ENCODE results near the gene EZH2.

EZH2 gene

DNA sequence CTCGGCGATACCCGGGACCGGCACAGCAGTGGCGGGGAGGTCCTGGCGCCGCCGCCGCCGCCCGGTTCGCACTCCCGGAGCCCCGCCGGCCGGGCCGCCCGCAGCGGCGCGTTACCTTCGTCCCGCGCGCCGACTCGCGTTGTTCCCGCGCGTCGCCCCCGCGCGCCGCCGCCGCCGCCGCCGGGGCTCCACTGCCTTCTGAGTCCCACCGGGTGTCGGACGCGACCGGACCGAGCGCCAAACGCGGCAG is at the start of gene EZH2:
Gene EZH2 (minus strand): TSS at position 243 of the 250 bp plus-strand sequence. CDS start 36,993 bp downstream, outside the sequence.
- DNase-seq, result no peak

DNA sequence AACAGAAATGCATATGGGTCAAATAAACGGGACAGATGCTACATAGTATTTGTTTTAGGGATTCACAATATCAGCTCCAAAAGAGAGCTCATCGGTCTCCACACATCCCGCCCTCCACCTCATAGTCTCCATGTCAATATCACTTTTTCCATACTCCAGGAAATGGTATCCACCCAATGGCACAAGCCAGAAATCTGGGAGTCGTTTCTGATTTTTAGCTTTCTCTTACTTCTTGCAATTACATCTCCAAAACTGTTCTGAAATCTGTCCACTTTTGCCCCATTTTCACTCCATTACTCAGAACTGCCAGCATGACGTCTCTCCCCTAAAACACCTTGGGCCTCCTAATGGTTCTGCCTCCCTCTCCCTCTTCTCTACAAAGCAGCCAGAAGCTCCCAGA is 47.4 kb upstream of the EZH2 start:
- no peak for DNase-seq

DNA sequence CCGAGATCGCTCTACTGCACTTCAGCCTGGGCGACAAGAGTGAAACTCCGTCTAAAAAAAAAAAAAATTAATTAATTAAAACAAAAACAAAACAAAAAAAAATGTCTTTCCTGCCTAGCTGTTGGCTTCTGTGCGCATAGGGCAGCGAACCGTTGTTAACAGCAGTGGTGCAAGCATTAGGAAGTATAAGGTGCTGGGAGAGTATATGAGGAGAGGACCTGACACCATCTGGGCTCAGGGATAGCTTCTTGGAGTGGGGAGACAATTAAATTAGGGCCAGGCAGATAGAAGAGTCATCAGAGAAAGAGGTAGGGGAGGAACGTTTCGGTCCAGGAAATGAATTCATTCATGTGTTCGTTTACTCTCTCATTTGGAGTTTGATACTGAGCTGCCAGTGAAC is 46.2 kb upstream of the EZH2 start:
- no peak for DNase-seq

DNA sequence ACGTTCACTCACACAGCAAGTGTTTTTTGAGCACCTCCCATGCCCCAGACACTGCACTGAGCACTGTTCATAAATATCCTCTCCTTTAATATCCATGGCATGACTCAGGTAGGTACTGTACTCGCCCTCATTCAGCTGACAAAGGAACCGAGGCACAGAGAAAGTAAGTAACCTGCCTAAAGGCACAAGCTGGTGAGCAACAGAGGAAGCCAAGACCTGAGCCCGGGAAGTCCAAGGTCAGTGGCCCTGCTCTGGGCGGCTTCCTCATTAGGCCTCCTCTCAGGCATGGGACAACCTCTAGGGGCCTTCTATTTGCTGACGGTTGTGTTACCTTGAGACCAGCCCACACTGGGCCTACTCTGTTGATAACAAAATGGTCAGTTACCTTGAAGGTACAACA is 45.1 kb upstream of the EZH2 start:
- DNase-seq, result no peak

DNA sequence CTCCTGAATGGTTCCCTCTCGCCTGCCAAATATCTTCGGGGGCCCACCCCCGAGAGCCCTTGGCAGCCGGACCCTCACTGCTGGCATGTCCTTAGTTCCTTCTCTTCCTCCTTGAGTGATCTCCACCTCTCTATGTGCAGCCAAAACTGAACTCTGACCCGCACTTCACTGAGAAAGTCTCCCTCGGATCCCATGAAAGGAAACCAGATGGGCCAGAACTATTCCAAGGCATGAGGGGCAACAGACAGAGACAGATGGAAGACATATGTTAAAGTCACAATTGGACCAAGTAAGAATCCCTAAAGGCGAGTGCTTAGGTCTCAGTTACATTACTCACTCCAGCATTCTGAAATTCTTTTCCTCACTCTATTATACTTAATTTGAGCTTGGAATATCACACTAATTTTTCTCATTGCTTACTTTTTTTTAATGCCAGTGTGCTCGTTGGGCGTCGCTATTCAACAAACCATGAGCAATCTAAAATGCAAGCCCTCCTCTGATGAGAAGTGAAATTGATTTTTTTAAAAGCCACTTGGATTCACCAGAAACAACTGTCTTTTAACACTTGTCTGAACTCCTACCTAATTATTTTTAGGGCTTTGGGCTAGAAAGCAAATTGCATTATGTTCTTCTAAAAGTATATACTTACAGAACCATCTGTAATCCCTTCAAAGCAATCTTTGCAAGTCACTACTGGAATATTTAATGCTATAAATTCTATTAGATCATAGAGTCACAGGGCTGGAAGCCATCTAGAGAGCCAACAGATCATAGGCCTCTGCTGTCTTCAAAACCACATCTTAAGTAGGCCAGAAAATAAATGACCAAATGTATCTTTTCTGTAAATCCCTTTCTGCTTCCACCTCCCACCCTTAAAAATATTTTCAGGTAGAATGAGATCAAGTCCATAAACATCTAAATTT is 43.3 kb upstream of the EZH2 start:
- DNase-seq, result no peak

DNA sequence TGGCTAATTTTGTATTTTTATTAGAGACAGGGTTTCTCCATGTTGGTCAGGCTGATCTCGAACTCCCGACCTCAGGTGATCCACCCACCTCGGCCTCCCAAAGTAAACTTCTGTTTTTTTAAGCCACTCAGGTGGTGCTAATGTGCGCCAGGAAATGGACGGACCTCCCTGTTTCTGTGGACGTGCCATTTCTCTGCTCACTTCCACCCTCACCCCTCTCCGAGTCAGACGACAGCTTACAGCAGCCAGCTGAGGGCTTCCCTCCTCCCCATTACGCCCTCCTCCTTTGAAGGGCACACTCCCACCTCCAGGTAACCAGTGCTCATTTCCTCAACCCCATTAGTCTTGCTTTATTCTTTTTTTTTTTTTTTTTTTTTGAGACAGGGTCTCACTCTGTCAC is 41.7 kb upstream of the EZH2 start:
- no peak for DNase-seq

DNA sequence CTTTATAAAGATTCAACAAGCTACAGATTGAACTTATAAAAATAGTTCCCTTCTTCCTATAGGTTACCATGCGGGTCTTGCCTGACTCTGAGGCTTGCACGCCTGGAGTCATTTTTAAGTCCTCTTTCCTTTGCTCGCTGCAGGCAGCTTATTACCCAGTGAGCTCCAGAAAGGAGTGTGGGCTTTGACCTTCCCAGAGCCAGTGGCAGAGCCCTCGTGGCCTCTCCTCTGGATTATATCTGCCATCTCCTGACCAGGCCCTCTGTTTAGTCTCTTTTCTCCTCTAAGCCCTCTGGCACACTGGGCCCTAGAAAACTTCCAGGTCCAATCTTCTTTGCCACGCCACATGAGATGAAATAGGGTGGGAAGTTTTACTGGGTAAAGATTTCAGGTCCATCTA is 39.9 kb upstream of the EZH2 start:
- DNase-seq, result no peak

DNA sequence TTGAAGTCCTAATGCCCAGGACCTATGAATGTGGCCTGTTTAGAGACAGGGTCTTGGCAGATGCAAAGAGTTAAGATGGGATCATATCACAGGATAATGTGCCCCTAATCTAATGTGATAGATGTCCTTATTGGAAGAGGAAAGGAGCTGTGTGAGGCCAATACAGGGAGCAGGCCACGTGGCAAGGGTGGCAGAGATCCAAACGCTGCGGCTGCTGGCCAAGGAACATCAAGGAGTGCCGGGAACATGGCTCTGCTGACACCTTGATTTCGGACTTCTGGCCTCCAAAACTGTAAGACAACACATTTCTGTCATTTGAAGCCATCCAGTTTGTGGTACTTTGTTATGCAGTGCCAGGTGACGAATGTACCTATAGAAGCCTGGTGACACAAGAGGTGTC is 37.7 kb upstream of the EZH2 start:
- DNase-seq, result no peak

DNA sequence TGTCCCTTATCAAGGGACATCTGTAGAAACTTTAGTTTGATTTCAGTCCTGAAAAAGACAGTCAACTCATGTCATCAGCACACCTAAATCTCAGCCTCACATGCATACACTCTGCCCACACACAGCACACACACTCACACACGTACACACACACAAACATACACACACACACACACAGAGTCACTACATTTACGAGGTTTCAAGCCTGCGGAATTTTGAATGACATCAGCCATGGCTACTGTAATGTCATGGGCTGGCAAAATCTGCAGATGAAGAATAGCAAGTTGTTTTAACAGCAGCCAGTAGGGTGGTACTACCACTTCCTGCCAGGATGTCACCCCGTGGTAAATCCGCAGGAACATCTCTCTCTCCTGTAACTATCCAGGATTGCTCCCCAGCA is 37.1 kb upstream of the EZH2 start:
- DNase-seq, result no peak

DNA sequence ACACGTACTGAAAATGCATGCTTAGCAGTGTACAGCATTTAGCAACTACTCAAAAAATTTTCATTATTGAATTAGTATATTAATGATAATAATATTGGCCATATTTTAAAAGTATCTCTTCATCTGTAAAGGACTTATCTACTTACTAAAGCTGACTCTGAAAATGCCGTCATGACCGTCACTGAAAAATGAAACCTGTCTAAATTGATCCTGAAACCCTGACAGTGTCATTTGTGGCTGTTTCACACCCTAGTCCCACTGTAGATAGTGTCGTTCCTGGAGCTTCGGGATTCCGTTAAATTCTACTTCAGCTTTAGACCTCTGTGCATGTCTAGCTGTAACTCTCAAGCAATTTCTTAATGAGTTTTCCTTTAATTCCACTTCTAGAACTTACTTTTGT is 35.8 kb upstream of the EZH2 start:
- no peak for DNase-seq

DNA sequence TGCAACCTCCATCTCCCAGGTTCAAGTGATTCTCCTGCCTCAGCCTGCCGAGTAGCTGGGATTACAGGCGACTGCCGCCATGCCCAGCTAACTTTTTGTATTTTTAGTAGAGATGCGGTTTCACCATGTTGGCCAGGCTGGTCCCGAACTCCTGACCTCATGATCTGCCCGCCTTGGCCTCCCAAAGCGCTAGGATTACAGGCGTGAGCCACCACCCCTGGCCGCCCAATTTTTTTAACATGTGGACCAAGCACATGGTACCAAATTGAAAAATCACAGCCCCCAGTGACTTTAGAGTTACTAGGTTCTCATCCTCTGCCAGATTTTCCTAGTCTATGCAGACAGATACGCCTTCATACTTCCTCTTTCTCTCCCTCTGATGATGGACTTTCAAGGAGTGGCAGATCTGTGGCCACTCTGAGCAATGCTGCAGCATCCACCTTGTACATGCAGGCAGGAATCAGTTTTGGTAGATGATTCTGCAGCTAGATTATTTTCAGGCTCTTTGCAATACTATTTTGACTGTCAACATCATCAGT is 34.0 kb upstream of the EZH2 start:
- no peak for DNase-seq

DNA sequence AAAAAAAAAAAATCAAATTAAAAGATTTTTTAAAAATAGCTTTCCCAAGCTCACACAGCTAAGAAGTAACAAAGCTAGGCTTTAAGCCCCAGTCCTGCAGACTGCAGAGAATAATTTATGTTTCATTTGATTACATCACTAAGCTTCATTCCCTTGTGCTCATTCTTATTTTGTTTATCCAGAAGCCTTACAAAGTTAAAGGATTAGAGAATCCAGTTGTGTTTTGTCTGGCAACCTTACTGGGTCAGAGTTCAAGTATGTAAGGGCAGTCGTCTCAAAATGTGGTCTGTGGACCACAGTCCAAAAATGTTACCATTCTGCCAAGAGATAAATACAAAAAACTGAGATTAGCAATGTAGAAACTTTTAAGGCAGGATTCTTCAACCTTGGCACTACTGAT is 32.1 kb upstream of the EZH2 start:
- no peak for DNase-seq

DNA sequence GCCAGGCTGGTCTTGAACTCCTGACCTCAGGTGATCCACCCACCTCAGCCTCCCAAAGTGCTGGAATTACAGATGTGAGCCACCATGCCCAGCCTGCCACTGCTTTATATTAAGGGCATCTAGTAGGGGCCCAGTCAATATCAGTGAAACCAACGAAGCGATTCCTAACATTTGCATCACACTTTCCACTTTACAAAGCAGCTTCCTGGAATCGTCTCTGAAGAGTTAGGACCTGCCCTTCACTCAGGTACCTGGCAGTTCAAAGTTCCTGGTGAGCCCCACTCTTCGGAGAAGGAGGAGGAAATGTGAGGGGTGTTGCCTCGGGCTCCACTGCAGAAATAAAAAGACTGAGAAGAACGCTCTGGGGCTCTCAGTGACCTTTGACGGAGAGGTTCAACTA is 31.1 kb upstream of the EZH2 start:
- no peak for DNase-seq

DNA sequence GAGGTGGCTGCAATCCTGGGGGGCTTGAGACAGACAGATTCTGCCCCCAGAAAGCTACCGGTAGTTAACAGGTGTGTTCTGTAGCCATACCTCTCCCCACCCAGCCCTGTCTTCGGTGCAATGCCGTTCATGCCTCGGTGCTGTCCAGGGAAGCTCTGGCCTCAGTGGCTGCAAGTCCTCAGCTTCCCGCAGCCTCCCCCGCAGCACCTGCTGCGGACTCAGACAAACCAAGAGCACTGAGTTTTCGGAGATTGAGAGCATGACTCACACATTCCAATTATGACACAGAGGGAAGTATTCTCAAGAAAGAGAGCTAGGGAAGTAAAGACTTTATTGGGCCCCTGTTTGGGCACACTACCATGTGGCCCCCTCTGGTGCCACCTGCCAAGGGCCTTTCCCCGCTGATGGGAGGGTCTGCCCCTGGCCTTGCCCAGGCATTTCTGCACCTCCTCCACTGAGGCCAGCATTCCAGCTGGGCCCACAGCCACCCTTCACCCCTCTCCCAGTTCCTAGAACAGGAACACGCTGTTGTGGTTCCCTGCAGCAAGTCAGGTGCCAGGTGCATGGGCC is 30.2 kb upstream of the EZH2 start:
- DNase-seq, result no peak

DNA sequence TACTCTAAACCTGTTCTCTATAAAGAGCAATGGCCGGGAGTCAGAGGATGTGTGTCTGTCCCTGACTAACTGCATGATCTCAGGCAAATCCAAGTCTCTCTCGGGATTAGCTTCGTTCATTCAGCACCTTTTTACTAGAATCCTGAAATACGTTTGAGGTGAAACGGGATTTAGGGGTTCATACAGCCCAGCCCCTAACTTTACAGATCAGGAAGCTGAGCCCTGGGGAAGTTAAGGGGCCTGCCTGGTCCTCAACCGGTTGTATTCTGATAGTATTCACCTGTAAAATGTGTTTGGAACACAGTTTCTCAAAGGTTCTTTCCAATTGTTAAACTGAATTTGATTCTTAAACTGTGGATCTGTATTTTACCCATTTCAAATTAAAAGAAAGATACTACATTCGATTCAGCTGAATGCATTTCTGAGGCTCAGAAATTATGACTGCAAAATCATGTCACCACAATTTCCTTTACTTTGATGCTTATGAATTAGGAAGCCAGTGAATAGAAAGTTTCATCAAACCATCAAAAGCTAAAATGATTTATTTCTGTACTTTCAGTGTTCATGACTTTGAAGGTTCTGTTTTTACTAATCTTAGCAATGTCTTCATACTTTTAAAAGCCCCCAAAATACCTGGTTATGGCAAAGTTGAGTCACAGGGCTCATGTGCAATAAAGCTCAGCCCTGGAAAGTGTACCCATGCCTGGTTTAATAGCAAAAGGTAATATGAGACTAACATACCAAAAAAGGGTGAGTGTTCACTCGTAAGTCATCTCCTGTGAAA is 28.9 kb upstream of the EZH2 start:
- no peak for DNase-seq

DNA sequence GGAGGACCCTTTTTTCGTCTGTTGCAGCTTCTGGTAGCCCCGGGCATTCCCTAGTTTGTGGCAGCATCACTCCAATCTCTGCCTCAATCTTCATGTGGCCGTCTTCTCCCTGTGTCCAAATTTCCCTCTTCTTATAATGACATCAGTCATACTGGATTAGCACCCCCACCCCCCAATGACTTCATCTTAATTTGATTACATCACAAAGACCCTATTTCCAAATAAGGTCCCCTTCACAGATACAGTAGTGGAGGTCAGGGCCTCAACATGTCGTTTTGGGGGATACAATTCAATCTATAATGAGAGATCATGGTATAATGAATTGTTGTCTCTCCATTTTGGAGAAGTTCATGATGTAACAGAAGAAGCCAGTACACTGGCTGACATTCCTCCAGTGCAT is 28.1 kb upstream of the EZH2 start:
- DNase-seq, result no peak

DNA sequence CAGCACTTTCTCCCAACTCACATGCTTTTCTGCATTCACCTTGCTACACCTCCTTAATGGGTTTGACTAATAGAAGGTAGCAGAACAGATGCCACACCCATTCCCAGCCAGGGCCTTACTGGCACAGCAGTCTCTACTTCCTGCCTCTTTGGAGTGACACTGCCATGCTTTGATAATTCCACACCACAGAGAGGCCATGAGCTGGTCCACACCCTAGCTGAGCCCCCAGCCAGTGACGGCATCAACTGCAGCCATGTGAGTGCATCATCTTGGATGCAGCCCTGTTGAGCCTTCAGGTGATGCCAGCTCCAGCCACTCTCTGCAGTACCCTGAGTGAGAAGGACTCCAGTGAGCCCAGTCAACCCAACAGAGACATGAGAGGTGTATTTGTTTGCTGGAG is 27.5 kb upstream of the EZH2 start:
- DNase-seq, result no peak

DNA sequence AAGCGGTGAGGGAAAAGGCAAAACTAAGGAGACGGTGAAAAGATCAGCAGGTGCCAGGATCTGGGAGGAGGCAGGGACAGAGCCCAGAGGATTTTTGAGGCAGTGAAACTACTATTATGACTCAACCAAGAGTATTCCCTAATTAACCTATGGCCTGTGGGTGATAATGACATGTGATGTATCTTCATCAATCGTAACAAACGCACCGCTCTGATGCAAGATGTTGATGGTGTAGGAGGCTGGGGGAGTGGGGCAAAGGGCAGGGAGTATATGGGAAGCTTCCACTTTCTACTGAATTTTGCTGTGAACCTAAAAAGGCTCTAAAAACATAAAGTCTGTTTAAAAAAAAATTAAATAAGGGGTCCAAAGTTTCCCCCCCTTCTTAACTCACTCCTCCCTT is 25.5 kb upstream of the EZH2 start:
- DNase-seq, result no peak

DNA sequence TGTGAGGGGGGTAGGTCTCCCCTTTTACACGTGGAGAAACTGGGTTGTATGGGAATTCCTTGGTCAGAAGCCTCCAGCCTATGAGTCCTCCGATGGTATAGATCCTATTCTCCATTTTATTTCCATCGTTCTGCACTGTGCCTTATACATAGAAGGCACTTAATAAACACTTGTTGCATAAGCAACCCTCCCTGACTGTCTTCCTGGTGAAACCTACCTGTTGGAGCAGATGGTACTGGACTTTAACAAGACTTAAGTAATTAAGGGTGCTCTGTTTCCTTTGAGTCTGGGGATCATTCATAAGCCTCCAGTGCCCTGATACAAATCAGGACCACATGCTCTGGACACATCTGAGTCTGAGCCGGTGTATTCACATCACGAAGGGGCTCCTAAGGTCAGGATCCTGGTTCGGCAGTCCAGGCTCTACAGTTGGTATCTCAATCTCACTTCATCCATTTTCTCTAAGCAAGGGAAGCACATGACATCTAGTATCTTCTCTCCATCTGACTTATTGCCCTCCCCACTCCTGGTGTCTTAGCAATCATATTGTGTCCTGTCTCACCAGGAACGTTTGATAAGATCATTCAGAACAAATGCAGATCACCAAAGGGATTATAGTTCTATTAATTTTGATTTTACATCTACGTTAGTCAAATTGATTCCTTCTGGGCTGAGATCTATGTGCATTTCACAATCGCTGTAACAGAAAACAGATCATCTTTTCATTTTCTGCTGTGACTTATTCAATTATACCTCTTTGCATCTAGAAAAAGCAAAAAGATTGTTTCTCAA is 22.8 kb upstream of the EZH2 start:
- DNase-seq, result no peak

DNA sequence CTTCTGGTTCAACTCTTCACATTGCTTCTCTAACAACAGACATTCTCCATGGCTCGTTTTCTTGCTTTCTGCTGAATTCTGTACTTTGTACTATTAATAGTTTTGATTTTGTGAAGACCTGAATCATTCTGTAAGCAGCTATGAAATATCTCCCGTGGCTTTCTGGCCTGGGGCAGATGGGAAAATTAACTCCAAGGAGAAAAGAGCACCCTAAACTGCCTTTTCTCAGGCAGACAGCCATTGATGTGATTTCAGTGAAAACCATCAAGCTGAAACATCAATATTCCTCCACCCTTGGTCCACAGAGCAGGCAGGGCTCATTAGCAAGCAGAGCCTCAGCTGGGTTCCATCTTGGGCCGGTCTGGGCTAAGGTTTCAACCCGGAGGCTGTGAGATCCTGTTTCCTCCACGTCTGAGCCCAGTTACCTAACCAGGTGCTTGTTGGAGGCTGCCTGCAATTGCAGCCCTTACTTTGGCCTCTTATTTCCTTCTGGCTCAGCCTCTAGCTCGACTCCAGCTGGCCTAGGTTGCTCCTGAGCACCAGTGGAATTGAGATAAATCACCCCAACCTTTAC is 21.1 kb upstream of the EZH2 start:
- DNase-seq, result peak; percentile 35

DNA sequence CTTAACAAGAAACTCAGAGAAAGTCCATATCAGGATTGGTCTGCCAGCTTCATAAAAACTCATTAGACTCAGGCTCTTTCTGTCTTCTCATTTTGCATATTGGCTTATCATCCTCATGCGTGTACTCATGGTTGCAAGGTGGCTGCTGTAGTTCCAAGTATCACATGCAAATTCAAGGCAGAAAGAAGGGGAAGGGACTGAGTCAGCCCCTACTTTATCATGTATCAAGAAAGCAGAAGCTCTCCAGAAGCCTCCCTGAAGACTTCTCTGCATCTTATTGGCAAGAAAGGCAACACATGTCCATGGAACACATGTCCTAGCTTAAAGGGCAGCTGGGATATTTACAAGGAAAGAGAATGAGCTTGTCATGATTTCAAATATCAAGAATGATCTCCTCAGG is 19.4 kb upstream of the EZH2 start:
- DNase-seq, result no peak

DNA sequence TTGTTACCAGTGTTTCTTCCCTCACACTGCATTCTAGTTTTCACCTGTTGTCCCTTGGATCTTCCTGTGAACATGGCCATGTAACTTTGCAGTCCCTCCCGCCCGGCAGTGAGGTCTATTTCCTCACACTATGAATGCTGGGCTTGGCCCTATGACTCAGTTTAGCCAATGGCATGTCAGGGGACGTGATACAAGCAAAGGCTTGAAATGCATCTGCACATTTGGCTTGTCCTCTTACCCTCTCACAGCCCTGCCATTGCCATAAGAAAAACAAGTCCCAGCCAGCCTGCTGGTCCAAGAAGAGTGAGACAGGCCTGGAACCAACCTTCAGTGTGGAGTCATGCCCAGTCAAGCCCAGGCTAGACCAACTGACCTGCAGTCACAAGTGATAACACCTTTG is 17.1 kb upstream of the EZH2 start:
- no peak for DNase-seq
